Measurements from ENCODE around the gene CDK5RAP2.

The CDK5RAP2 gene

GRCh38 chr9:120434532-120434931 lies 145.4 kb downstream of the CDK5RAP2 start:
- no peak for DNase-seq

- DNase-seq: no peak
Measured at GRCh38 chr9:120433701-120434100, 146.3 kb downstream of the CDK5RAP2 start.

DNA sequence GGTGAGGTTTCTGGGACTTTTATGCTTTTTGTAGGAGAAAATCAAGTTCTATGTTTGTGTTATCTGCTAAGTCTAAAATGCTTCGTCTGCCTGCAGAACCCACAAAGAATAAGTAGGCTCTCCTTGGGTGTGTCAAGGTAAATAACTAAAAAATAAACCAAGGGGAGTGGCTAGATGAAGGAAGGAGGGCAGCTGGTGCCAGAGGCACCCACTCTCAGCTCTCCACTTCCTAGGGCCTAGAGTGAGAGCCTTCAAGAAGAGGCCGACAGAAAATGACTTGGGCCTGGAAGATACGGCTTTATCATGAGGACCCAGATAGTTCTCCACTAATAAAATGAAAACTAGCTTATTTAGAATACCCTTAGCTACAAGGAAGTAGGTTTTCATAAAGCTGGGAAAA lies 147.4 kb downstream of the CDK5RAP2 start:
- DNase-seq: no peak

DNA sequence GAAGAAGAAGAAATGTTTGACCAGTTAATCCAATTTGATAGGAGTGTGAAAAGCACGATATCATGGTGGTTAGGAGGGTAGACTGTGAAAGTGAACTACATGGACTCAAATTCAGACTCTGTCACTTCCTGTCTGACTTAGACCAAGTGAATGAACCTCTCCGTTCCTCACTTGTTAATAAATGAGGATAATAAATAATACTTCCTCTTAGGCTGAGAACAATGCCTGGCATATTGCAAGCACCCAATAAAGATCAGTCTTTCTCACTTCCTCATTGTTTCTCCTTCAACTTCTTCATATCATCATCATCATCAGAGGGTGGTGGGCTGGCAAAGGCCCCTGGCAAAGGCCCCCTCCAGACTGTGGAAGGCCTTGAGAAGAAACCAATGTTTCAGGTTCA lies 148.7 kb downstream of the CDK5RAP2 start:
- DNase-seq: peak in 1 of 2 experiments; percentile 8

DNA sequence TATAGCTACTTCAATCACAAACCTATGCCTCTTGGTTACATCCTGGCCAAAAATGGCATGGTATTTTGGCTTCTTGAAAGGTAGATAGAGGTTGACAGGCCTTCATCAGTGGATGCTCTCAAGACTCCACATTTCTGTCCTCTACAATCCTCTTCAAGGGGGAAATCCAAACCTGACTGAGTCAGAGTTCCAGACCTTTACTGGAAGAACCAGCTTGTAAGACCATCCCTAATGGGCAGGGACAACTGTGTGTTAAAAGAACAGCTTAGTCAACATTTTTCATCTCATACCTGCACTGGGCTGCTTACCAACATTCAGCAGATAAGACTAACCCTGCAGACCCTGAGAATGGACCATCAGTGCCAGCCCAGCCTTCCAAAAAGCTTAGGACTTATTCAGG lies 155.7 kb downstream of the CDK5RAP2 start:
- no peak for DNase-seq

DNA sequence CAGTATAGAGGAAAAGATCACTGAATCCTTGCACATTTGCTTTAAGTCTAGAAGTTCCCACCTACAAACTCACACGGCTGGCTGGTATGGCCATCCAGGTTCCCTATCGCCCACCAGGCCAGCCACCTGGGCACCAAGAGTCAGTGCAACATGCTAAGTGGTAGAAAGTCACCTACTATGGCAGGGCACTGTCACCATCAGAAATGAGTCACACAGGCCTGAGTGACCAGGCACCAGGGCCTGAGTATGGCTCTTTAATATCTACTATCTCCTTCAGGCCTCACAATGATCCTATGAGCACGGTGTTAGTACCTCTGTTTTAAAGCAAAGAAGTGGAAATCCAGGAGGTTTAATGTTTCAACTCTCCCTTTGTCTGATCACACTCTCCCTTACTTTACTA lies 156.2 kb downstream of the CDK5RAP2 start:
- no peak for DNase-seq

- DNase-seq: no peak
Measured at GRCh38 chr9:120421977-120422376, 158.0 kb downstream of the CDK5RAP2 start.

- DNase-seq: no peak
Measured at GRCh38 chr9:120418315-120418714, 161.7 kb downstream of the CDK5RAP2 start.

DNA sequence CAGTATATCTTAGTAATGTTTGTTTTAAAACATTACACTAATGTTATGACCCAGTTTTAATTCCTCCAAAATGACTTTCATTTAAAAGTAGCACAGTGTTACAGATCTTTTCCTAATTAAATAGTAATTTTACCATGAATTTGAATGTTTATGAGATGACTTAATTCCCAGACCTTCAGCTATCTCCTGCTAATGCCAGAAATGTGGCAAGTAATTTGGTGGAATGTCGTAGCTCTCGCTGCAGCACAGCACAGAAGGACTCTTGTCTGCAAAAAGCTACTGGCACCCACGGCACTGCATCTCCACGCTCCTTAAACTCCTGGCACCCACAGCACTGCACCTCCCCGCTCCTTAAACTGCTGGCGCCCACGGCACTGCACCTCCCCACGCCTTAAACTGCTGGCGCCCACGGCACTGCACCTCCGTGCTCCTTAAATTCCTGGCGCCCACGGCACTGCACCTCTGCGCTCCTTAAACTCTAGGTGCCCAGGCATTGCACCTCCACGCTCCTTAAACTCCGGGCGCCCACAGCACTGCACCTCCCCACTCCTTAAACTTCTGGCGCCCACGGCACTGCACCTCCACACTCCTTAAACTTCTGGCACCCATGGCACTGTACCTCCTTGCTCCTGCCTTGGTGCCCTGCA lies 163.1 kb downstream of the CDK5RAP2 start:
- DNase-seq: no peak

GRCh38 chr9:120413121-120414048 lies 166.6 kb downstream of the CDK5RAP2 start:
- DNase-seq: no peak

GRCh38 chr9:120412425-120412951 lies 167.5 kb downstream of the CDK5RAP2 start:
- DNase-seq: no peak

GRCh38 chr9:120411862-120412424 lies 168.0 kb downstream of the CDK5RAP2 start:
- DNase-seq: no peak

GRCh38 chr9:120410925-120411501 lies 169.0 kb downstream of the CDK5RAP2 start:
- no peak for DNase-seq

DNA sequence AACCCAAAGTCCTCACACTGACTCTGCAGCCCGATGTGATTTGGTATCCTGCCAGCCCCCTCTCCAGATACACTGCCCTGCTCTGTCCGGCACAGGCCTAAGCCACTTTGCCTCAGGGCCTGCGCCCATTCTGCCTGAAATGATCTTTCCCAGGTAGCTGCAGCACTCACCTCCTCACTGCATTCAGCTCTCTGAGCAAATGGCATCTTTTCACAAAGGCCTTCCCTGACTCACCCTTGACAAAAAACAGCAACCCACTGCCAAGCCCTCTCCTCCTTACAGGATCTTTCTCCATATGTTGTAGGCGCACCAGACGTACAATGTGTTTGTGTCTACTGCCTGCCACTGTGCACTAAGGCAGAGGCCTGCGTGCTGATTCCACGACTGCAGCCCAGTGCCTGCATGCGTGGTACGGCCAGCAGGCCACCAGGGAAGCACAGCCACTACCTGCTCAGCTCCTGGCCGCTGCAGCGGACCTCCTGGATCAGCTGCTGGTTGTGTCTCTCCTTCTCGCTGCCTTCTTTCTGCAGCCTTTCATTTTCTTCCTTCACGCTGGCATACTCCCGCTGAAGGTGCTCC lies 171.2 kb downstream of the CDK5RAP2 start:
- DNase-seq: no peak

GRCh38 chr9:120405860-120406259 lies 174.1 kb downstream of the CDK5RAP2 start:
- DNase-seq: no peak

GRCh38 chr9:120405134-120405533 lies 174.8 kb downstream of the CDK5RAP2 start:
- DNase-seq: no peak

GRCh38 chr9:120403543-120403856 lies 176.5 kb downstream of the CDK5RAP2 start:
- no peak for DNase-seq

DNA sequence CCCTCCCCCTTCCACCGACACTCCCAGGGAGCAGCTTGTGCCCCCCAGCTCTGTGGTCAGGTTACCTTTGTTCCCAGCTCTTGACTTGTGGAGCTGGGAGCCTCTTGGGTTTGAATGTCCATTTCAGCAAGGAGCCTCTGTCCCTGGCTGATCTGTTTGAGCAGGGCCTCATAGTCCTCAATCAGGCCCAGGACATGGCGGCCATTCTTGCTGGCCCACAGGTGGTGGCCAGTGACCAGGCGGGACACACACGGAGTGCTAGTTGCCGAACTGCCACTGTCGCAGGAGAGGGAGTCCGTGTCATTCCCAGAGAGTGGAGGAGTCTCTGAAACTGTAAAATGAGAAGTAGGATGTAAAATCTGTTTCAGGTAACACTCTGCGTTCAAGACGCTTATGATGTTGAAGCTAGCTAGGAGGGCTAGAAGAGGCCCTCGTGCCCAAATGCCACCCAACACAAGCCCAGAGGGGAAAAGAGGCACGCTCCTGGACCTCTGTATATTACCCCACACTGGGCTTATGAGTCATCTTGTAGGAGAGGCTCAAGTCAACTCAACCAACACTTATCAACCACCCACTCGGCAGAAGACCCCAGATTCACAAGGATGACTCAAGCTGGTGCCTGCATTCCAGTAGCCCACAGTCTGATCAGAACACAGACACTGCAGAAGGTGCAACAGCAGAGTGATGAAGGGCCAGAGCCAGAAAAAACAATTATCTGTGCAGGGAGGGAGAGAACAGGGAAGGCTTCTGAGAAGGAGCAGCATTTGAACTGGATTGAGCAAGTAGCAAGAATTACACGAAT lies 177.0 kb downstream of the CDK5RAP2 start:
- DNase-seq: peak; percentile 51 to 75

DNA sequence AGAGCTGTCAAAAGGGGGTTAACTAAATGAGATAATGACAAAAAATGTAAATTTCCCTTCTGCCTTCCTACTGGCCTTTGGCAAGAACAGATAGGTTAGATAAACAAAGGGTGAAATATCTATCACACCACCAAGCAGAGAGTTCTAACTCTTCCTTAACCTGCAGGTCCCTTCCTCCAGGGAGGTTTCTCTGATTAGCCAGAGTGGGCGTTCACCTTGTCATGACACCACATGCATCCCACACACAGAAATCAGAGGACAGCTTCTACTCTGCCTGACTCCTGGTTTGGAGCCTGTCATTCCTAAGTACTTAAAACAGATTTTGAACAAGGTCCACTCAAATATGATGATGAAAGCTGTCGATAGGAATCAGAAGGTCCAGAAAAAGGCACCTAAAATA lies 180.0 kb downstream of the CDK5RAP2 start:
- no peak for DNase-seq

DNA sequence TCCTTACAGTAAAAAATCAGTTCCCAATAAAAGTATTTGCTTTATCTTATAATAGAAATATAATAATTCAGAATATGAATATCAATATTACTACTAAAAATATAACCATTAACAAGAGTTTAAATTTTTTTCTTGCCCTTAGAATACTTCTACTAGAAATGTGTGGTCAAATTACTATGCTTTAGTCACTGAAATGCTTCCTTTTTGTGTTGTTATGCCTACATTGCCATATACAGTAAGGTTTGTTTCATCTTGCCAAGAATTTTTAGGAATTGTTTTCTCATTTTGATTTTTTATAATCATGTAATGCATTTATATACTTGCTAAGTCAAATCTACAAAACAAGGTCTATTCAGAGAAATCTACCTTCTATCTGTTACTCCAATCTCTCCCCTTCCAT lies 181.7 kb downstream of the CDK5RAP2 start:
- no peak for DNase-seq

- no peak for DNase-seq
Measured at GRCh38 chr9:120397453-120397852, 182.5 kb downstream of the CDK5RAP2 start.

DNA sequence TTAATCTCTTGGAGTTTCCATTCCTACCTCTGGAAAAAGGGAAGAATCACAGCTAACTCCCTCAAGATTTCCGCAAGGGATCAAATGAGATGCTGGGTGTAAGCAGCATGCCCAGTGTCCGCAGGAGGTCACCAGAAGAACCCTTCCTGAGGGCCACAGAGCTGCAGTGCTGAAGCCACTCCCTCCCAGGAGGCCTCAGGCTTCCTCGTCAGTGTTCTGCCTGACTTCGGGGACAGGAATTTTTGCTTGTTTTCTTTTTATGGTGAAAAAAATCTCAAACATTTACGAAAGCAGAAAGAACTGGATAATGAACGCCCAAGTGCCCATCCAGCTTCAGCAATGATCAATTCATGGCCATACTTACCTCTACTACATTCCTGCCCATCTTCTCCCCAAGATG lies 183.0 kb downstream of the CDK5RAP2 start:
- DNase-seq: no peak
